CD4-positive, alpha-beta T cell treated with Interleukin-6 for 4 hours (primary cell): Measurements from ENCODE around the gene SCAMP1.
"Not testable (repeated sequence)": the region's sequence is repeated elsewhere in the genome, so short reads cannot be mapped to it uniquely, and the experiment has no call there.

ENCODE experiments used
- DNase-seq: peaks from one replicate; pipeline ENCODE4 v3.0.0-alpha.2; 2020; ENCODE audit warnings: mixed read lengths

Gene SCAMP1

GRCh38 chr5:78359831-78360673 is at the start of gene SCAMP1:
Gene SCAMP1 (plus strand): TSS chr5:78360617. CDS start chr5:78360672, 55 bp downstream.
- DNase-seq, result peak; percentile 90

GRCh38 chr5:78317515-78317914 is 42.9 kb upstream of the SCAMP1 start:
- no peak for DNase-seq

- DNase-seq, result no peak
Measured at GRCh38 chr5:78318337-78318736, 42.1 kb upstream of the SCAMP1 start.

DNA sequence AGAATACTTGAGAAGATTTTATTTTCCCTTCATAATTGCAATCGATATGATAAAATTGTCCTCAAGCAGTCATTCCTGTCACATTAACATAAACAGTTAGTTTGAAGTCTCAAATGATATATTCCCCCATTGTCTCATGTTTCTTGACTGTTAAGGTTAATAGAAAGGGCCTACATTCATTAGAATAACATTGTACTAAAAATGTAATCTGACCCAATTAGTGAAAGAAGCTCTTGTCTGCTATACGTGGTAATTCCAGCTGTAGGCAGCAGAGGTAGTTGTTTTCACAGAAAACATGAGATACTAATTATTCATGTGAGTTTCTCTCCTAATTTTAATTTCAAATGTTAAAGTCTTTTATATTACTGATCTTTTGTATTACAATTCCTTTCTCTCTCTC is 40.0 kb upstream of the SCAMP1 start:
- DNase-seq, result peak; percentile 3

DNA sequence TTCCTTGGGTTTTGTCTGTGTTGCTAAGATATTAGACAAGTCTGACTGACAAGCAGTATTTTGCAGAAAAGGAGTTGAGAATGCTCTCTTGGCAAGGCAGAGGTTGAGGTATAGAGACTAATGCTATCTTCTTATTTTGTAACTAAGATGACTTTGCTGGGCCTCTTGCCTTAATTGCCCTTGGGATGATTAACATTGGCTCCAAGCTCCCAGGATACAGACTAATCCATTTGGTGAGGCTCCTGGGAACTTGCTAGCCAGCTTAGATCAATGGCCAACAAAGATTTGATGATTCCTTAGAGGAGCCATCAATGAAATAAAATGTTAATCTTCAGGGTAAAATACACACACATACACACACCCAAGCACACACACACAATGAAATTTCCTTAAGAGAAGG is 37.2 kb upstream of the SCAMP1 start:
- DNase-seq, result no peak

- DNase-seq, result no peak
Measured at GRCh38 chr5:78326930-78327329, 33.5 kb upstream of the SCAMP1 start.

GRCh38 chr5:78327761-78328510 is 32.5 kb upstream of the SCAMP1 start:
- DNase-seq, result no peak

DNA sequence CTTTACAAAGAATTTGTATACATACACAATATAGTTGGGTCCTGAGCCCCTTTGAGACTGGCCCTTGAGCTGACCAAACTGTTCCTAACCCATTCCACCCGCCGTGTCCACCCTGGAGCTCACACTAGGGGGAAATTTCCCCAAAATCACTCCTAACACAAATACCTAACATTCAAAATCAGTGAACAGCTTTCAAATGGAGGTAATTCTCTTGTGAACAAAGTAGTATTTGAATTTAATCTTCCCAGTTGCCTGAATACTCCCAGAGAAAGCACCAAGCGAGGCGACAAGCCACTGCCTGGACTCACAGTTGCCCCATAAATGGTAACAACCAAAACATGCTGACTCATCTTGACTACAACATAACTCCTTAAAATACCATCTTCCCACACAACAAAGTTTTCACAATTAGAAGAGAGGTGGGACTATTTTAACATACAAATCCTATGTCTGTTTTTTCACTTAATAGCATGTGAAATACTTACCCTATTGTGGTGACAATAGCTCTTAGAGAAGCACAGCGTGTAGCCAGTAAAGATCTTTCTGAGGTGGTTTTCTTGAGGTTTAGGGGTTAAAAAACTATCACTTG is 31.7 kb upstream of the SCAMP1 start:
- no peak for DNase-seq

GRCh38 chr5:78331523-78332080 is 28.8 kb upstream of the SCAMP1 start:
- no peak for DNase-seq

GRCh38 chr5:78334811-78335210 is 25.6 kb upstream of the SCAMP1 start:
- no peak for DNase-seq

GRCh38 chr5:78335976-78336375 is 24.4 kb upstream of the SCAMP1 start:
- DNase-seq, result no peak

DNA sequence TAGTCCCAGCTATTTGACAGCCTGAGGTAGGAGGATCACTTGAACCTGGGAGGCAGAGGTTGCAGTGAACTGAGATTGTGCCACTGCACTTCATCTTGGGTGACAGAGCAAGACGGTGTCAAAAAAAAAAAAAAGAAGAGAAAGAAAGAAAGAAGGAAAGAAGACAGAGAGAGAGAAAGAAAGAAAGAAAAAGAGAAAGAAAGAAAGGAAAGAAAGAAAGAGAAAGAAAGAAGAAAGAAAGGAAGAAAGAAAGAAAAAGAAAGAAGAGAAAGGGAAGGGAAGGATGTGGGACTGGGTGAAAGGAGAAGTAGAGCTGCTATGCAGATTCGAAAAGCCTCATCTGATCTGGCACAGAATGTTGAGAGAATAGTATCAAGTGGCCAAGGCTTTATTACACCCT is 23.7 kb upstream of the SCAMP1 start:
- DNase-seq, result no peak

DNA sequence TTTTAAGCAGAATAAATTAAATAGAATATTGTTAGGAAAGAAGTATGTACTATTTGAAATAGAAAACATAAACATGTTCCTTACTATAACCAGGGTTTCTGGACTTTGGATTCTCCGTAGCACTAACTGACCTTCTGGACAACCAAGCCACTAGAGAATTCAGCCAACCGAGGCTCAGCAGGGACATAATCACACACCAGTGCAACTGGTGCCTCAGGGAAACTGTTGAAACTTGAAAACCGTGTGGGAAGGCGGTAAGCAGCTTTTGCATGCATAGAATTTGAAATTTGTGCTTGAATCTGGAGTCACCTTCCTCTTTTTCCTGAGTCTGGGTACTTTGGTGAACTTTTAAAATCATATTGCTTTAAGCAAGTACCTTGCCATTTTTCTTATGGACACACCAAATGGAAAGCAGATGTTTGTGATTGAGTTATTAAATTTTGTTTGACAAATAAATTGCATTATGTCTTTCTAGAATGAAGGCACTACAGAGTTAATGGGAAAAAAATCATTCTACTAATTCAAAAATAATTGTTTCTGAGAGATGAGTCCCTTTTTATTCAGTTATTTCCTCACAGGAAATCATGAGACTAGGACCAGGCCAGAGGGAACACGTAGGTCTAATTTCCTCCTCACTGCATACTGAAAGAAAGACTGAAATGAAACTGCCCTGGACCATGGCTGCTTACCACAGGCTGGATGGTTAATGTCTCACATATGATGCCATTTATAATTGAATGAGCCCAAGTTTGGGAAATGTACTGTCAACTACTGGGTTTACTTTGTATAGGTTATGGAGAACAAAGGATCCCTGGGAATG is 20.6 kb upstream of the SCAMP1 start:
- no peak for DNase-seq

- no peak for DNase-seq
Measured at GRCh38 chr5:78341440-78341839, 19.0 kb upstream of the SCAMP1 start.

DNA sequence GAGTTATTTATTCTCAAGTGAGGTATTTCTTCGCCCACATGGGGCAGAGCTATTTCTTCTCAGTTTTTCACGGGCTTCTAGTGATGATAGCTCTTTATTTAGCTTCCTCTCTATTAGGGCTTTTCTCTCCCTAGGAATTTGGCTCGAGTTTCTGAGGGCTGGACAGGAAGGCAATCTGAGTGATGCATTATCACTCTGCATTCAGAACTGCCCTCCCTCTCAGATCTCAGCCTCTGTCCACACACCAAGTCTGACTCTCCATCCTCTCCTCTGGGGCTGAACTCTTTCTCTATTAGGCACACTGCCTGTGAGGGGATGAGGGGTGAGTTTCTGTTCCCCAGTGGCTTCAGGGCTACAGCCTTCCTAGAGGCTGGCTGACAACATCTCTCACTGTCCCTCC is 14.9 kb upstream of the SCAMP1 start:
- no peak for DNase-seq

DNA sequence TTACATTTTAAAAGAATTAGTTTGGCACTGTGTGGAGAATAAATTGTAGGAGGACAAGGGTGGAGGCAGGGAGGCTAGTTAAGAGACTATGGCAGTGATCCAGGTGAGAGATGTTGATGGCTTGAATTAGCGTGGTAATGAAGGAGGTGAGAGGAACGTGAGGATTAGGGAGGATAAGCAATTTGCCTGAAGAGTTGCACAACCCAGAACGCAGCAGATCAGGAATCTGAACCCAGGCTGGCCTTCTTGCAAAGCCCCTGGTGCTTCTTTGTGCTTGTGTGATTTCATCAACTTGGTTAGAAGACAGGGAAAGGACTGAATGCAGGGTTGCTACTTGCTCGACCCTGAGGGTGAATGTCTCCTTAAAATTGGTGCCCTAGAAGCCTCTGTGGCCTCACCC is 6.9 kb upstream of the SCAMP1 start:
- DNase-seq, result no peak

DNA sequence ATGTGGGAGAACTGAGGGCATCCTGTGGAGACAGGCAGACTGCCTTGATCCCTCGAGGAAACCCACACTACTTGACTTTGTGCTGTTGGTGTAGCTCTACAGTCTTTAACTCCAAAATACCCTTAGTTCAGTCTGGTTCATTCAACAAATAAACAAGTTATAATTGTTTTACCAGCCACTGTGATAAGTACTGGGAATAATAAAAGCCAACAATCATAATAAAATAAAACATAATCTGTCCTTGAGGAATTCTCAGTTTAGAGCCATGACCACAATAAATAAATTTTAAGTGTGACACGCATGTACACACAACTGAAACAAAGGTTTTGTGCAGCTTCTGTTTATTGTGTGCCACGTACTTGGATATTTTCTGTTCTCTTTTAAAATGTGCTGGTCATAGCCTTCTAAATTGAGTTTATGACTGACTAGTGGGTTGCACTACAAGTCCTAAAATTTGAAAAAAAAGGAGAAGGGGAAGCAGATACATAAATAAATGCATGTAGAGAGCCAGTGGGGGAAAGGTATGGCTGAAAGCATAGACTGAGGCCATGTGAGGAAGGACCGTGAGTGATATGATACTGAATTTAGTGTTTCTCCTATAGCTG is 6.2 kb upstream of the SCAMP1 start:
- DNase-seq, result no peak

- no peak for DNase-seq
Measured at GRCh38 chr5:78355561-78355960, 4.9 kb upstream of the SCAMP1 start.

- DNase-seq, result not testable (repeated sequence)
Measured at GRCh38 chr5:78359455-78359830, 974 bp upstream of the SCAMP1 start.

DNA sequence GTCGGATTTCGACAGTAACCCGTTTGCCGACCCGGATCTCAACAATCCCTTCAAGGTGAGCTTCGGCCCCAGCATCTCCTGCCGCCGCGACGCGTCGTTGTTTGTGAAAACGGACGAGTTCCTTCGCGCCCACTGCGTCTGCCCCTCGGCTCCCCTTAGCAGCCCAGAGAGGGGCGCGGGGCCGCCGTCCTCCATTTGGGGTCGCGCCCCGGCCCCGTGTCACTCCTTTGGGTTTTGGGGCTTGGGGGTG is 182 bp downstream of the SCAMP1 start:
- DNase-seq, result no peak

- peak; percentile 69 for DNase-seq
Measured at GRCh38 chr5:78360924-78361630, 660 bp downstream of the SCAMP1 start.

GRCh38 chr5:78361631-78361993 is 1.2 kb downstream of the SCAMP1 start:
- DNase-seq, result no peak
